HEK293 (cell line): ENCODE results near the gene SCAF1.

Experiments used
- ZNF10 ChIP-seq: fragments of 450-650 bp; formaldehyde crosslinking; IDR thresholded peaks from 2 replicates; pipeline ENCODE4 v1.5.1; 2017; ENCODE audit warnings: missing biosample characterization, missing genetic modification characterization
- ZNF133 ChIP-seq: fragments of 450-650 bp; formaldehyde crosslinking; IDR thresholded peaks from 2 replicates; pipeline ENCODE4 v1.5.1; 2016; ENCODE audit warnings: missing biosample characterization, missing genetic modification characterization
- ZNF174 ChIP-seq: fragments of 450-650 bp; formaldehyde crosslinking; IDR thresholded peaks from 2 replicates; pipeline ENCODE4 v1.5.0; 2017; ENCODE audit warnings: missing biosample characterization, mild to moderate bottlenecking, missing genetic modification characterization
- ZNF239 ChIP-seq: fragments of 450-650 bp; formaldehyde crosslinking; IDR thresholded peaks from 2 replicates; pipeline ENCODE4 v1.5.1; 2016; ENCODE audit warnings: missing biosample characterization, missing genetic modification characterization
- ZNF274 ChIP-seq, 2 experiments: fragments of 200-500 bp in 1 of 2; fragments of 450-650 bp in 1 of 2; sonication (Bioruptor generic) in 1 of 2; formaldehyde crosslinking in 1 of 2; IDR thresholded peaks; 2 replicates each; pipeline versions ENCODE4 v1.5.1 to v1.6.1; 2014 to 2016; ENCODE audit warnings: borderline replicate concordance in 1 of 2, inconsistent platforms in 1 of 2, low read length in 1 of 2, missing biosample characterization in 1 of 2, missing genetic modification characterization in 1 of 2
- ZNF514 ChIP-seq: fragments of 450-650 bp; formaldehyde crosslinking; IDR thresholded peaks from 2 replicates; pipeline ENCODE4 v1.5.1; 2016; ENCODE audit warnings: missing biosample characterization, missing genetic modification characterization
- TF ChIP-seq, protein P1 (sequence below): fragments of 450-650 bp; formaldehyde crosslinking; IDR thresholded peaks from 2 replicates; pipeline ENCODE4 v1.5.1; 2016; ENCODE audit warnings: missing biosample characterization, missing genetic modification characterization, low read depth
- TF ChIP-seq, protein P2 (sequence below): fragments of 450-650 bp; formaldehyde crosslinking; IDR thresholded peaks from 2 replicates; pipeline ENCODE4 v1.5.1; 2017; ENCODE audit warnings: missing biosample characterization, missing genetic modification characterization
- TF ChIP-seq, protein P3 (sequence below): IDR thresholded peaks from 2 replicates; pipeline ENCODE4 v1.6.1; 2011; ENCODE audit warnings: mild to moderate bottlenecking, low read depth, low read length, borderline replicate concordance

DNA sequence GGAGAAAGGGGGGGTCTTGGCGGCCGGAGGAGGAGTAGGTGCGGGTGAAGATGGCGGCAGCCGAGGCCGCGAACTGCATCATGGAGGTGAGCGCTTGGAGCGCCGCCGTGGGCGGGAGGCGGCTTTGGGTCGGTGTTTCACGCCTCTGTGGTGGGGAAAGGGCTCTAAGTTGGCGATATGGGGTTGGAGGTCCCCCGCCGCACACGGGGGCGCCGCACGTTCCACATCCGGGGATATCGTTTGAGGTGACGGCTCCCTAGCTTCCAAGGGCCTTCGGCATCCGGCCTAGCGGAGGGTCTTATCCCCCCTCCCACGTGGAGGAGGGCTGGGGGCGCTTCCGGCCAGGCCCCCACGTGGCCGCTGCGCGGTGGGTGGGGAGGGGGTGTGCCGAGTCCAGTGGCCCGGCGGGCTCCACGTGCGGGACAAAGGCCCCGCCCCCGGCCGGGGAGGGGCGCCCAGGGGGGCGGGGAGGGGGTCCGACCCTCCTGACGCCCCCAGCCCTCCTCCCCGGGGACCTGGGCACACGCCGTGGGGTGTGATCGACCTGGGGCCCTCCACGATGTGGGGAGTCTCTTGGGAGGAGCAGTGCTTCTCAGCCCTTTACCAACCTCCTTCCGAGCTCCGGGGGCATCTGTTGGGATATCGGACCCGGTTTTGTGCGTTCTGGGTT, 35.4 kb downstream of the SCAF1 start, which contains the start of gene PRMT1:
- TF ChIP-seq, protein P1, sequence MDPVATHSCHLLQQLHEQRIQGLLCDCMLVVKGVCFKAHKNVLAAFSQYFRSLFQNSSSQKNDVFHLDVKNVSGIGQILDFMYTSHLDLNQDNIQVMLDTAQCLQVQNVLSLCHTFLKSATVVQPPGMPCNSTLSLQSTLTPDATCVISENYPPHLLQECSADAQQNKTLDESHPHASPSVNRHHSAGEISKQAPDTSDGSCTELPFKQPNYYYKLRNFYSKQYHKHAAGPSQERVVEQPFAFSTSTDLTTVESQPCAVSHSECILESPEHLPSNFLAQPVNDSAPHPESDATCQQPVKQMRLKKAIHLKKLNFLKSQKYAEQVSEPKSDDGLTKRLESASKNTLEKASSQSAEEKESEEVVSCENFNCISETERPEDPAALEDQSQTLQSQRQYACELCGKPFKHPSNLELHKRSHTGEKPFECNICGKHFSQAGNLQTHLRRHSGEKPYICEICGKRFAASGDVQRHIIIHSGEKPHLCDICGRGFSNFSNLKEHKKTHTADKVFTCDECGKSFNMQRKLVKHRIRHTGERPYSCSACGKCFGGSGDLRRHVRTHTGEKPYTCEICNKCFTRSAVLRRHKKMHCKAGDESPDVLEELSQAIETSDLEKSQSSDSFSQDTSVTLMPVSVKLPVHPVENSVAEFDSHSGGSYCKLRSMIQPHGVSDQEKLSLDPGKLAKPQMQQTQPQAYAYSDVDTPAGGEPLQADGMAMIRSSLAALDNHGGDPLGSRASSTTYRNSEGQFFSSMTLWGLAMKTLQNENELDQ (tag by site-specific recombination): no peak
- TF ChIP-seq ZNF174 (tag by site-specific recombination): no peak
- no peak for TF ChIP-seq ZNF239 (tag by site-specific recombination)
- no peak for TF ChIP-seq ZNF274 (IDR thresholded peaks at IDR 0.05; ENCODE audit: low read length)
- no peak for TF ChIP-seq ZNF274 (tag by site-specific recombination; IDR thresholded peaks at IDR 0.05; ENCODE audit: borderline replicate concordance)
- TF ChIP-seq, protein P2, sequence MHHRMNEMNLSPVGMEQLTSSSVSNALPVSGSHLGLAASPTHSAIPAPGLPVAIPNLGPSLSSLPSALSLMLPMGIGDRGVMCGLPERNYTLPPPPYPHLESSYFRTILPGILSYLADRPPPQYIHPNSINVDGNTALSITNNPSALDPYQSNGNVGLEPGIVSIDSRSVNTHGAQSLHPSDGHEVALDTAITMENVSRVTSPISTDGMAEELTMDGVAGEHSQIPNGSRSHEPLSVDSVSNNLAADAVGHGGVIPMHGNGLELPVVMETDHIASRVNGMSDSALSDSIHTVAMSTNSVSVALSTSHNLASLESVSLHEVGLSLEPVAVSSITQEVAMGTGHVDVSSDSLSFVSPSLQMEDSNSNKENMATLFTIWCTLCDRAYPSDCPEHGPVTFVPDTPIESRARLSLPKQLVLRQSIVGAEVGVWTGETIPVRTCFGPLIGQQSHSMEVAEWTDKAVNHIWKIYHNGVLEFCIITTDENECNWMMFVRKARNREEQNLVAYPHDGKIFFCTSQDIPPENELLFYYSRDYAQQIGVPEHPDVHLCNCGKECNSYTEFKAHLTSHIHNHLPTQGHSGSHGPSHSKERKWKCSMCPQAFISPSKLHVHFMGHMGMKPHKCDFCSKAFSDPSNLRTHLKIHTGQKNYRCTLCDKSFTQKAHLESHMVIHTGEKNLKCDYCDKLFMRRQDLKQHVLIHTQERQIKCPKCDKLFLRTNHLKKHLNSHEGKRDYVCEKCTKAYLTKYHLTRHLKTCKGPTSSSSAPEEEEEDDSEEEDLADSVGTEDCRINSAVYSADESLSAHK (tag by site-specific recombination): no peak; the same call in 1 of the 2 replicates
- TF ChIP-seq, protein P3, sequence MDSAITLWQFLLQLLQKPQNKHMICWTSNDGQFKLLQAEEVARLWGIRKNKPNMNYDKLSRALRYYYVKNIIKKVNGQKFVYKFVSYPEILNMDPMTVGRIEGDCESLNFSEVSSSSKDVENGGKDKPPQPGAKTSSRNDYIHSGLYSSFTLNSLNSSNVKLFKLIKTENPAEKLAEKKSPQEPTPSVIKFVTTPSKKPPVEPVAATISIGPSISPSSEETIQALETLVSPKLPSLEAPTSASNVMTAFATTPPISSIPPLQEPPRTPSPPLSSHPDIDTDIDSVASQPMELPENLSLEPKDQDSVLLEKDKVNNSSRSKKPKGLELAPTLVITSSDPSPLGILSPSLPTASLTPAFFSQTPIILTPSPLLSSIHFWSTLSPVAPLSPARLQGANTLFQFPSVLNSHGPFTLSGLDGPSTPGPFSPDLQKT: no peak
- TF ChIP-seq ZNF133 (tag by site-specific recombination): no peak
- TF ChIP-seq ZNF514 (tag by site-specific recombination): no peak
- no peak for TF ChIP-seq ZNF10 (tag by site-specific recombination)
